Neural progenitor cell (in vitro differentiated cells): ENCODE measurements around the gene CDX2.

Source experiments
- EZH2 ChIP-seq: fragments of 200-600 bp; sonication (generic); IDR thresholded peaks from 2 replicates; pipeline ENCODE4 v1.6.1; 2017; ENCODE audit warnings: antibody characterized with exemption, mild to moderate bottlenecking, moderate library complexity
- EZH2phosphoT487 ChIP-seq: fragments of 200-600 bp; sonication (generic); IDR thresholded peaks from 2 replicates; pipeline ENCODE4 v1.6.1; 2017; ENCODE audit warnings: antibody characterized with exemption
- TF ChIP-seq, protein P1 (sequence below): fragments of 200-600 bp; sonication (generic); IDR thresholded peaks from 2 replicates; pipeline ENCODE4 v1.5.1; 2017; ENCODE audit warnings: antibody characterized with exemption, mild to moderate bottlenecking

DNA sequence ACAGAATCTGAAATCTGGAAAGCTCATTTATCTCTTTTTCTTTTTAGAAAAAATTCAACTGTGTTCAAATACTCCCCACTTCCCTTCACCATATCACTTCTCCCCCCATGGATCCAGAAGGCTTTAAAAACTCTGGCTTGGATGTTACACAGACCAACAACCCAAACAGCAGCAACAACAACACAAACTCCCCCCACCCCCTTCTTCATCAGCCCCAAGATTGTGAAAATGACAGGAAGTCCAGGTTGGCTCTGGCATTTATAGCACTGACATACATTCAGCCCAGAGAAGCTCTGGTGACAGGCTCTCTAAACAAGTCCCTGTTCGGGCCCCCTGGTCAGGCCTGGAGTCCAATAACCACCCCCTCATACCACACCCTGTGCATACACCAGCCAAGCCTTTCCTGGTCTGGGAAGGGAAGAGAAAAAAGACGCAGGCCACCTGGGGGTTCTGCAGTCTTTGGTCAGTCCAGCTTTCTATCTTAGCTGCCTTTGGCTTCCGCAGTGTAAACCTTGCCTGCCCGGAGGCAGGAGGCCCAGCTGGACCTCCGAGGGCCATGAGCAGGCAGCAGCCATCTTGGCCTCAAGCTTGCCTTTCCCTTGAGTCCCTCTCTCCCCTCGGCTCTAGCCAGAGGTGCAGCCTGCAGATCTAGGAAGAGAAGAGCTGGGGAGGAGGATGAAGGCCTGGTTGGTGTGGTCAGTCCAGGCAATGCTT lies 6.8 kb downstream of the CDX2 start:
- TF ChIP-seq, protein P1, sequence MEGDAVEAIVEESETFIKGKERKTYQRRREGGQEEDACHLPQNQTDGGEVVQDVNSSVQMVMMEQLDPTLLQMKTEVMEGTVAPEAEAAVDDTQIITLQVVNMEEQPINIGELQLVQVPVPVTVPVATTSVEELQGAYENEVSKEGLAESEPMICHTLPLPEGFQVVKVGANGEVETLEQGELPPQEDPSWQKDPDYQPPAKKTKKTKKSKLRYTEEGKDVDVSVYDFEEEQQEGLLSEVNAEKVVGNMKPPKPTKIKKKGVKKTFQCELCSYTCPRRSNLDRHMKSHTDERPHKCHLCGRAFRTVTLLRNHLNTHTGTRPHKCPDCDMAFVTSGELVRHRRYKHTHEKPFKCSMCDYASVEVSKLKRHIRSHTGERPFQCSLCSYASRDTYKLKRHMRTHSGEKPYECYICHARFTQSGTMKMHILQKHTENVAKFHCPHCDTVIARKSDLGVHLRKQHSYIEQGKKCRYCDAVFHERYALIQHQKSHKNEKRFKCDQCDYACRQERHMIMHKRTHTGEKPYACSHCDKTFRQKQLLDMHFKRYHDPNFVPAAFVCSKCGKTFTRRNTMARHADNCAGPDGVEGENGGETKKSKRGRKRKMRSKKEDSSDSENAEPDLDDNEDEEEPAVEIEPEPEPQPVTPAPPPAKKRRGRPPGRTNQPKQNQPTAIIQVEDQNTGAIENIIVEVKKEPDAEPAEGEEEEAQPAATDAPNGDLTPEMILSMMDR, result no peak
- TF ChIP-seq EZH2phosphoT487 (peak; percentile 26), EZH2 (no peak)
